ENCODE measurements around the gene ABCA1. TPM values are rescaled to one million over a fixed set of nuclear protein-coding genes. Genes with fewer than 3 reads are reported as not detected.
A peak's percentile ranks its signal among the peaks of the same experiment; 100 is the strongest.

ABCA1 gene
- total RNA-seq, 2 experiments from 2014 or later, result 14.1 to 16.9 TPM

DNA sequence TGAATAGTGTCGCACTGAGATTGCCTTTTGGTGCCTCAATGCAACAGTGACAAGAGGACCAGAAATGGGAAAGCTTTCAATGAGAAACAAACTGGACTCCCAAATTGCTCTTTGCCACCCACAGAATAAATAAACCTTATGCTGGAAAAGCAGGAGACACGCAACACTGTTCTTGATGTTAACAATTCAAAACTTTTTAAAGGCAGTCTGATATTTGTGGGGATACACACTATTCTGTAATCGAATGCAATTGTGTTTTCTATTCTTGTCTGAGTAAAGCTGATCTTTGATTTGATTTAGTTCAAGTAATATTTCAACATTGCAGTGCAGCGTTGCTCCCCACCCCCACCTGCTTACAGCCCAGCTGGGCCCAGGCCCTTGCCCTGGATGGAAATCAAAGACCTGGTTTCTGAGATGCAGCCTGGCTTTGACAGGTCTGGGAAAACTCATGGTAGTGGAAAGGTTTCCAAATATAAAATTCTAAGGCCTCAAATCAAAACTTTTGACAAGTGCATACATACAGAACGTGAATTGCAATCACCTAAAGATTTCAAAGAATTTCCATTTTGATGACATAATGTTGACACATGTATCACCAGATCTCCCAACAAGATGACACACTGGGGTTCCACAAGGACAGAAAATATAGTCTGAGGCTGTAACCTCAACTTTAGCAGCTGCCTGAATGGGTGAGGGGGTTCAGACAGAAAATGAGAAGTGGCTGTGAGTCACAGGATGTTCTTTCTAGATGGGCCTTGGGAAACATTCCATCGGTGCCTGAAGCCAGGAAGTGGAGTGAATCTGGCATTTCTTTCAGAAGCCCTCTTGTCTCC is 55.1 kb downstream of the ABCA1 start:
- no peak overlapping the region for H3K27ac ChIP-seq (ENCODE audit: low read depth in 1 of 2, low read length in 2 of 2)
- no peak overlapping the region for H3K4me3 ChIP-seq (ENCODE audit: low read length)
- intact Hi-C loops (cut with DNase I, micrococcal nuclease), result no loop called here
- no peaks in the 10 kb centered on the region for H3K27me3 ChIP-seq (ENCODE audit: control insufficient read depth in 1 of 2, insufficient read depth in 2 of 2, low read length in 2 of 2)
- Mint-ChIP-seq H3K4me1 (ENCODE audit: low read depth) (peaks cover 3% of the 10 kb centered on the region), H3K27me3 (no peaks in the 10 kb centered on the region), H3K36me3 (ENCODE audit: low read depth) (peaks cover 56% of the 10 kb centered on the region), H3K27ac (no peak overlapping the region), H3K9me3 (no peaks in the 10 kb centered on the region), H3K4me3 (no peak overlapping the region)
- no peak for TF ChIP-seq CTCF (IDR thresholded peaks at IDR 0.05)
- ATAC-seq (ENCODE audit: poor library complexity), result no peak
- ChIA-PET CTCF (no interaction called here), POLR2A (no interaction called here)
- peaks cover 0 to 4% of the 10 kb centered on the region in 2 experiments for H3K9me3 ChIP-seq (ENCODE audit: control insufficient read depth in 1 of 2, insufficient read depth in 1 of 2, low read length in 2 of 2)
- no peaks in the 10 kb centered on the region for H3K36me3 ChIP-seq (ENCODE audit: insufficient read depth, low read length)
- peaks cover 4% of the 10 kb centered on the region for H3K4me1 ChIP-seq (ENCODE audit: insufficient read depth, low read length)
- DNase-seq, result peak in 2 of 14 experiments; percentile 64 to 73

DNA sequence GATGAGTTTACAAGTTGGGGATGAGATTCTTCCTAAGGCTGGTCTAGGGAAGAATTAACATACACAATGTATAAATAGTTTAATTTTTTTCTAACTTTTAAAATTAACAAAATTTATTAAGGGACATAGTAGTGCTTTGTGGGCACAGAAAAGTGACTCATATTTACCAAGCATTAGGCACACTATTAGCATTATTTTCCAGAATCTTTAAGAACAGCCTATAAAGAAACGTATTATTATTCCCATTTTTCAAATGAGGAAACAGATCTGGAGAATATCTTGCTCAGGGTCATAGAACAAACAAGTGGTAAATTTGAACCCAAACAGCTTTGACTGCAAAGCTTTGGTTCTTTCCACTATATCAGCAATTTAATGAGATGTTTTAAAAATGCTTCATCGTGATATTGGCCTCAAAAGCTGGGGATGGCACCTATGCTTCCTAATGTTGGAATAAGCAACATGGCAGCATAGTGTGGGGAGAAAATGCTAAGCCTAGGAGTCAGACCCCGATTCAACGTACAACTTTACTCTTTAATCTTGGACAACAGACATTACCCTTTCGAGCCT is 55.9 kb downstream of the ABCA1 start:
- Mint-ChIP-seq H3K27ac (no peak overlapping the region), H3K9me3 (no peaks in the 10 kb centered on the region), H3K36me3 (ENCODE audit: low read depth) (peaks cover 51% of the 10 kb centered on the region), H3K27me3 (no peaks in the 10 kb centered on the region), H3K4me1 (ENCODE audit: low read depth) (peaks cover 3% of the 10 kb centered on the region), H3K4me3 (no peak overlapping the region)
- CTCF ChIA-PET, result interaction anchor here (1.0 kb wide), 1 partner anchor 8 kb away, joined by 3 read pairs; no protein-coding TSS in a partner anchor
- intact Hi-C loops (cut with DNase I, micrococcal nuclease), result no loop called here
- peaks cover 4% of the 10 kb centered on the region for H3K4me1 ChIP-seq (ENCODE audit: insufficient read depth, low read length)
- H3K36me3 ChIP-seq (ENCODE audit: insufficient read depth, low read length), result no peaks in the 10 kb centered on the region
- no peak for TF ChIP-seq CTCF (IDR thresholded peaks at IDR 0.05)
- no peak overlapping the region for H3K4me3 ChIP-seq (ENCODE audit: low read length)
- POLR2A ChIA-PET, result no interaction called here
- H3K9me3 ChIP-seq (ENCODE audit: control insufficient read depth in 1 of 2, insufficient read depth in 1 of 2, low read length in 2 of 2), result peaks cover 0 to 4% of the 10 kb centered on the region in 2 experiments
- ATAC-seq (ENCODE audit: poor library complexity) (no peak), DNase-seq (no peak)
- H3K27me3 ChIP-seq (ENCODE audit: control insufficient read depth in 1 of 2, insufficient read depth in 2 of 2, low read length in 2 of 2), result no peaks in the 10 kb centered on the region
- H3K27ac ChIP-seq (ENCODE audit: low read depth in 1 of 2, low read length in 2 of 2), result no peak overlapping the region

DNA sequence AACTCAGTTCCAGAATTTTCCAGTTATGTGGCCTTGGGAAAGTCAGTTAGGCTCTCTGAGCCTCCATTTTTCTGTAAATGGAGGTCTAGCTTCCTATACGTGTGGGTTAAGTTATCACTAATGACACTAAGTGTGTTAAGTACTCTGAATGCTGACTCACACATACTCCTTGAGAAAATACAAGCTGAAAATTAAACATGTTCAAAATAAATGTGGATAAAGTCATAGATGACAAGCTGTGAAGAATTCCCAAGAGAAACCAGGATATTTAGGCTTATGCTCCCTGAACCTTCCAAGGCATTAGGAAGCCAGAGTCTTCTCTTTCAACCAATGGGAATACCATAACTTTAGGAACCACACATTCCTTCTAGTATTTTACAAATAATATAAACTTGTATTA is 58.1 kb downstream of the ABCA1 start:
- H3K4me1 Mint-ChIP-seq (ENCODE audit: low read depth), result peaks cover 3% of the 10 kb centered on the region
- POLR2A ChIA-PET, result no interaction called here
- intact Hi-C loops (cut with DNase I, micrococcal nuclease), result no loop called here

More for the DNA sequence above, 58.1 kb downstream of the ABCA1 start:
- H3K27me3 ChIP-seq (ENCODE audit: control insufficient read depth in 1 of 2, insufficient read depth in 2 of 2, low read length in 2 of 2), result no peaks in the 10 kb centered on the region
- H3K27ac ChIP-seq (ENCODE audit: low read depth in 1 of 2, low read length in 2 of 2), result no peak overlapping the region
- DNase-seq (no peak), ATAC-seq (ENCODE audit: poor library complexity) (no peak)
- Mint-ChIP-seq H3K27ac (no peak overlapping the region), H3K36me3 (ENCODE audit: low read depth) (peaks cover 34% of the 10 kb centered on the region), H3K9me3 (no peaks in the 10 kb centered on the region), H3K4me3 (no peak overlapping the region), H3K27me3 (no peaks in the 10 kb centered on the region)
- CTCF ChIA-PET, result no interaction called here
- H3K9me3 ChIP-seq (ENCODE audit: control insufficient read depth in 1 of 2, insufficient read depth in 1 of 2, low read length in 2 of 2), result no peaks in the 10 kb centered on the region
- peaks cover 4% of the 10 kb centered on the region for H3K4me1 ChIP-seq (ENCODE audit: insufficient read depth, low read length)
- no peak overlapping the region for H3K4me3 ChIP-seq (ENCODE audit: low read length)
- TF ChIP-seq CTCF (IDR thresholded peaks at IDR 0.05), result no peak
- H3K36me3 ChIP-seq (ENCODE audit: insufficient read depth, low read length), result no peaks in the 10 kb centered on the region
